Measurements from ENCODE around the gene PFDN4.
A peak's percentile ranks its signal among the peaks of the same experiment; 100 is the strongest.

The PFDN4 gene, protein sequence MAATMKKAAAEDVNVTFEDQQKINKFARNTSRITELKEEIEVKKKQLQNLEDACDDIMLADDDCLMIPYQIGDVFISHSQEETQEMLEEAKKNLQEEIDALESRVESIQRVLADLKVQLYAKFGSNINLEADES

DNA sequence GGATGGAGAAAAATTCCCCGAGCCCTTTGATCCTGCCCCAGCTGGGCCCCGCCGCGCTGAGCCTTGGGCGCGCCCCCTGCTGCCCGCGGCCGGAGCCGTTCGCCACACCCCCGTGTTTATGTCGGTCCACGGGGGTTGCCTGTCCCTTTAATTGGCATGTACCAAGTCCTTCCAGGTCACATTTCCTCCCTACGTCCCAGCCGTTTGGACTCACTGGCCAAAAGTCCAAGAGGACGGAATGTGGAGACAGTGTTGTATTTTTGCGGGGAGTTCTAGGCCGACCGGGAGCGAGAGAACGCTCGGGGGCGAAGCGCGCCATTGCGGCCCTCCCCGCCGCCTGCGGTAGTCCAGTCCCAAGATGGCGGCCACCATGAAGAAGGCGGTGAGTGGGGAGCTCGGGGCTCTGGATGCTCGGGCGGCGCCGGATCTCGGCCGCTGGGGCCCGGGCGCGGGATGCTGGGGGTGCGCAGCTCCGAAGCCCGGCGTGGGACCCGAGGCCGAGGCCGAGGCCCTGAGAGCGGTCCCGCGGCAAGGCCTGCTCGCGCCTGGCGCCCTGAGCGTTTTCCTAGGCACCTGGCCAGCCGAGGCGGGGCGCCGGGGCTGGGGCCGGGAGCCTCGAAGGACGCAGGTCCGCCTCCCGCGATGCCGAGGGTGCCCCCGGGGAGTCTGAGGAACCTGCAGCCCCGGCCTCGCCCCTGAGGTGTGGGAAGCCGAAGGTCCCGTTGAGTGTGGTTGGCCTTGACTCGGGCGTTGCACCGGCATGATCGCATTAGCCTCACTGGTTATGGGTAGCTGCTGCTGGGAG lies at the start of gene PFDN4:
Gene PFDN4, plus strand, starts transcription at position 345 of the 805 bp plus-strand sequence. Its CDS starts 14 bp downstream, at position 359.
- DNase-seq, result peak; percentile 84

DNA sequence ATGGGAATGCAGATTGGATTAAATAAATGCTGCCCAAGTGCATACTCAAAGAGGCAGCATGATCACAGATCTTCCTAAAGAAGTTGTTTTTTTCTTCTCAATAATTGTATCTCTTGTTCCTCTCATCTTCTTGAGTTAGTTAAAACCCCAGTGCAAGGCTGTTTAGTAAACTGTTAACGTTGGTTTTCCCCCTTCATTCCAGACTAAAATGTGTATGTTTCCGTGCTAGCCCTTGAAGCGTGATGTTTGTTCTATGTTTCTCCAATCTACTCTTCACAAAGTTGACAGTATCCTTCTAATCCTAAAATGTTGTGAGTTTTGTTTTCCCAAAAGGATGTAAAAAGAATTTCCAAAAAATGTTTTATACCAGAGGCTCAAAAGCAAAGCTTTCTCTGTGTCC lies 49.7 kb upstream of the PFDN4 start:
- DNase-seq, result no peak

DNA sequence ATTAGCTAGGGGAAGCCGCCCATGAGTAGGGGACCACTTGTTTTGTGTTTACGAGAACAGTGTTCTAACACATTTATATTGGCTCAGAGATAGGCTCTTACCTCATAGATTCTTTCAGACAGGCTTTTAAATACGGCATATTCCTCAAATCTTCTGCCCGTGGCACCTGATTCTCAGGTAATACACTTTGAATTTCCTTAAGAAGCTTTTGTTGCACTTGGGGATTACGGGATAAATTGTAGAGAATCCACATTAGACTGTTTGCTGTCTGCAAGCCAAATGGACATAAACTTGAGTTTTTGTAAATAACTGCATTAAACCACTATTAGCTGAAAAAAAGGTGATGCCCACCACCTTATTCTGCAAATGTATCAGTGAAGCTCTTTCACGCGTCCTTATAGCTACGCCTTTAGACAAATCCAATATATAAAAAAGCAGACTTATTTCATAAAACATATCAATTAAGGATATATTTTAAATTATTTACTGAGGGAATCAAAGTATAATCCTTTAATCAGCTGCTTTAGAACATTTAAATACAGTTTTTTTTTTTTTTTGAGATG lies 49.0 kb upstream of the PFDN4 start:
- no peak for DNase-seq

DNA sequence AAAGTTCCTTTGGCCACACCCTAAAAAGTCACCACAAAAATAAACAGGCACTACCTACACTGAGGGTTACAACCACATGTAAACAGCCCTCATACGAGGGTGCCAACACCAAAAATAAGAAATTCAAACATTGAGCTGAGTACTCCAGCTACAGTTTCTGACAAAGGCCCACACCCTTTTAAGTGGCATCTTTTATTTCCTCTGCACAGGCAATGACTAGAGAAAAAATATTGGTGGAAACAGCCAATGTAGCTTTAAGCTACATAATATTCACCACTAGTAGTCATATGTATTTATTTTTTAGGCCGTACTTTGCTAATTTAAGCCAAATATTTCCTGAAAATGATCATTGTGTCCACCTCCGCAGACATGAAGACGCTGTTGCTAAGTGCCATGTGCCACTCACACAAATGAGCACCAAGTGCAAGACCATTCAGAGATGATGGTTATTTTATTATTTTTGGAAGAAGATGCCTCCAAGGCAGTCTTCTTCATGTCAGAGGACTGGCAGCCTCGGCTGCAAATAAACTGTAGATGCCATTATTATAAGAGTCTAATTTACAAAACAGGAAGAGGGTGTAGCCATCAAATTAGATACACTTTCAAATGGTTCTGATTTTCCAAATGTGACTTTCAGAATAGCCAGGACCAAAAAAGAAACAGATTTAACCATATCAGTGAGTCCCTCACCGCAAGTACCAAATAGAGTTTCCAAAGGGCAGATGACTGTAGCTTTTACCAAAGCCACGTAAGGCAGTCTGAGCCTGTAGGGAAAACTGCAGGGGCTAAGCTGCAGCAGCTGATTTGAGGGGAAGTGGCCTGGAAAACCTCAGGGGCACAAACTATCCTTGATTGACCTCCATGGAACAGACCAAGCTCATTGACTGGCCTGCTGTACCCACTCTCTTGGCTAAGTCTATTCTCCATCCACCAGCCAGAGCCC lies 47.6 kb upstream of the PFDN4 start:
- no peak for DNase-seq

DNA sequence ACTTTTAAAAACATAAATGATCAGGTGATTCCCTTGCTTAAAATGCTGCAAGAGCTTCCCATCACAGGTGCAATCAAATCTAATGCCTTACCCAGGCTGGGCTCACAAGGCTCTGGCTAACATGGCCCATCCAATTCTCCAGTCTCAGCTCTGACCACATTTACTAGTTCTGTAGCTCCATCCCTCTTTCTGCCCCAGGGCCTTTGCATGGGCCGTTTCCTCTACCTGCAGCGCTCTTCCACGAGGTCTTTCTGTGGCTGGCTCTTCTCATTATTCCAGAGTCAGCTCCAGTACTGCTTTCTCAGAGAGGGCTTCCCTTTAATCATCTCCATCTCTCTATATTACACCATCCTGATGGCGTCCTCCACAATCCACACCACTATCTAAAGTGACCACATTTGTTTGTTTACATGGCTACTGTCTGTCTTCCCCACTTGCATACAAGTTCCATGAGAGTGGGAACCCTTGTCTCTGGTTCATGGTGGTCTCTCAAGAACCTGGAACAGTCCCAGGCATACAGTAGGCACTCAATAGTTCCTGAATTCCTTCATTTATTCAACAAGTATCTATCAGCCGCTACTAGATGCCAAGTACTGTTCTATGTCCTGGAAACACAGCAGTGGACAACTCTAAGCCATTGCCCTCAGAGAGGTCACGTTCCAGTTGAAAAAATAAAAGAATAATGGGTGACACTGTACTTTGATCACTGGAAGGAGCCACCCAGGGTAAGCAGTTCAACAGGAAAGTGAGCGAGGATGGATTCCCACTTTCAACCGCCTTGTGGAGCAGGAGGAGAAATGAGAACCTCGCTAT lies 46.7 kb upstream of the PFDN4 start:
- no peak for DNase-seq

DNA sequence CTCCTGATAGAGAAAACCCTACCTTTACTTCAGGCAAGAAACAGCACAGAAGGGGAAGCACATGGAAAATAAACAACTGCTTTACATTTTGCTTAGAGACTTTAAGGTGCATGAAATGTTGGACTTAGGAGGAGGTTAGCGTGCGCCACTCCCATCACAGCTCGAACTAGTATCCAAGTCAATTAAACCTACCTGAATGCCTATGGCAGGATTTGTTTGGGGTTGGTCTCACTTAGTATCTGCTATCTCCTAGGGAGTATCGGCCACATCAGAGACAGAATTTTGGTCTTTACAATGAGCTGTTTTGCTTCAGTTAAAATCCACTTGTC lies 46.1 kb upstream of the PFDN4 start:
- DNase-seq, result no peak

DNA sequence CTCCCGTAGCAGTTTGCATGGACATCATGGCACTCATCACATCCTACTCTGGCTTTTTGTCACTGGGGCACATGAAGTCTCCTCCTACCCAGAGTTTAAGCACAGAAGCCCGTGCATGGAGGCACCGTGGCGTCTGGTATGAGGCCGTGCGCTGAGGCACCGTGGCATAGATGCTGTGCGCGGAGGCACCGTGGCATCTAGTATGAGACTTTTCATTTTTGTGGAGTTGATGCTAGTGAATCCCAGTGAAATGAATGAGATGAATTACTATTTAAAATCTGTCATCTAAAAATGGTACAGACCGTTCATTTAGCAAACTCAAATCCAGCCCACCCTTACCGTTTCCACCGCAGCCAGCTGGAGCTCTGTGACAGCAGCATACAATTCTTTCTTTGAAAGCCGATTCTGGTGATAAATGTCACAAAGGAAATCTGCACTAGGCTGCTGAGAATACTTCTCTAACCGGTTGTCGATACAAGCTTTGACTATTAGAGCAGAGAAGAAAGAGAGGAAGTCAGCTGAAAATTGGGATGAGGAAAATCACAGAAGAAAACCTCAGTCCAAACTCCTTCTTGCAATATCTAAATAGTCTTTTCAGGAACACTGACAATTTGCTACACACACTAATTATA lies 45.4 kb upstream of the PFDN4 start:
- DNase-seq, result no peak

DNA sequence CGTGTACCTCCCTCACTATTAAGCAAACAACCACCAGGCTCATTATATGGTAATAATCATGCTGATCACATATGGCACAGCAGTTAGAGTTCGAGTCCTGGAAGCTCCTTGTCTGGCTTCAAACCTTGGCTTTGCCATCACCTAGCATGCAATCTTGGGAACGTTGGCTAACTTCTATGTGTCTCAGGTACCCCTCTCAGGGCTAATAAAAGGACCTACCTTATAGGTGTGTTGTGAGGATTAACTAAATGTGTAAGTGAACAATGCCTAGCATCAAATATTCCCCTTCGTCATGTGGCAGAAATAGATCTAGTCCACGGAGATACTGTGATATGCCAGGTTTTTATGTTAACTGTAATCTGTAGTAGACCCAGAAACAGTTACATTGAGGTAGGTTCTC lies 44.5 kb upstream of the PFDN4 start:
- no peak for DNase-seq

DNA sequence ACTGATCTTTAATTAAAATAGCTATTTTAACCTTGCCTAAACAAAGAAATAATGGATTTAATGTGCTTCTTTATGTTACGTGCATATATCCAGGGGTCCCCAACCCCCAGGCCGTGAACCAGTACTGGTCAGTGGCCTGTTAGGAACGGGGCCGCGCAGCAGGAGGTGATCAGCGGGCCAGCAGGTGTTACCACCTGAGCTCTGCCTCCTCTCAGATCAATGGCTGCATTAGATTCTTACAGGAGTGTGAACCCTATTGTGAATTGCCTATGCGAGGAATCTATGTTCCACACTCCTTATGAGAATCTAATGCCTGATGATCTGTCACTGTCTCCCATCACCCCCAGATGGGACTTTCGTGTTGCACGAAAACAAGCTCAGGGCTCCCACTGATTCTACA lies 42.9 kb upstream of the PFDN4 start:
- DNase-seq, result no peak

DNA sequence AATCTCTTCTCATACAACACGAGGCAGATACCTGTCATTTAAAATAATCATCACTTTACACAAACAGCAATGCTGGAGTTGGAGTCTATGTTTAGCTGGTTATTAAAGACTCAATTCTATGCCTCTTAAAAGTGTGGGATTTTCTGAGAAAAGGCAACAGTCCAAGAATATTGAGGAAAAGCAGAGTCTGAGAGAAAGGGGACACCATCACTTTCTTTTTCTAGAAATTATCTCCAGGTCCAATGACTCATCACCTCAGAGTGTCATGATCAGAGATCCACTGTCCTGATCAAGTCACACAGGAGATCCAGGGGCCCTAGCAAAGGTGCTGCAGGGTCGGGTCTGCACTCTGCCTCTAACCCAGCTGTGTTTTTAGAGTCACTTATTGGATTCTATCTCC lies 42.1 kb upstream of the PFDN4 start:
- DNase-seq, result no peak

DNA sequence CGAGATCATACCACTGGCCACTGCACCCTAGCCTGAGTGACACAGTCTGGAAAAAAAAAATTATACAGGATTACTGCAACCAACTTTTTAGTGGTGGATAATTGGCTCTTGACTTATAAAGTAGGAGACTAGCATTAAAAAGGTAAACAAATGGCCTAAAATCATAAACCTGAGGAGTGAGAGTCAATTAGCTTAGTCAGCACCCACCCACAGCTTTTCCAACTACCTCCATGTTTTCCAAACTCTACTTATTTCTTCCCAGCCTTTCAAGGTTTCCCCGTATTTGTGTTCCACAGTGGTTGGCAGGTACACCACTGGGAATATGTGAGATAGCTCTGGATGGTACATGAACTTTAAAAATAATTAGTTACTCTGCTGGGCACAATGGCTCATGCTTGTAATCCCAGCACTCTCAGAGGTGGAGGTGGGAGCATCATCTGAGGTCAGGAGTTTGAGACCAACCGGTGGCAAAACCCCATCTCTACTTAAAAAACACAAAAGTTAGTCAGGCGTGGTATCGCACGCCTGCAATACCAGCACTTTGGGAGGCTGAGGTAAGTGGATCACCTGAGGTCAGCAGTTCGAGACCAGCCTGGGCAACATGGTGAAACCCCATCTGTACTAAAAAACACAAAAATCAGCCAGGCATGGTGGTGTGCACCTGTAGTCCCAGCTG lies 40.8 kb upstream of the PFDN4 start:
- DNase-seq, result no peak

DNA sequence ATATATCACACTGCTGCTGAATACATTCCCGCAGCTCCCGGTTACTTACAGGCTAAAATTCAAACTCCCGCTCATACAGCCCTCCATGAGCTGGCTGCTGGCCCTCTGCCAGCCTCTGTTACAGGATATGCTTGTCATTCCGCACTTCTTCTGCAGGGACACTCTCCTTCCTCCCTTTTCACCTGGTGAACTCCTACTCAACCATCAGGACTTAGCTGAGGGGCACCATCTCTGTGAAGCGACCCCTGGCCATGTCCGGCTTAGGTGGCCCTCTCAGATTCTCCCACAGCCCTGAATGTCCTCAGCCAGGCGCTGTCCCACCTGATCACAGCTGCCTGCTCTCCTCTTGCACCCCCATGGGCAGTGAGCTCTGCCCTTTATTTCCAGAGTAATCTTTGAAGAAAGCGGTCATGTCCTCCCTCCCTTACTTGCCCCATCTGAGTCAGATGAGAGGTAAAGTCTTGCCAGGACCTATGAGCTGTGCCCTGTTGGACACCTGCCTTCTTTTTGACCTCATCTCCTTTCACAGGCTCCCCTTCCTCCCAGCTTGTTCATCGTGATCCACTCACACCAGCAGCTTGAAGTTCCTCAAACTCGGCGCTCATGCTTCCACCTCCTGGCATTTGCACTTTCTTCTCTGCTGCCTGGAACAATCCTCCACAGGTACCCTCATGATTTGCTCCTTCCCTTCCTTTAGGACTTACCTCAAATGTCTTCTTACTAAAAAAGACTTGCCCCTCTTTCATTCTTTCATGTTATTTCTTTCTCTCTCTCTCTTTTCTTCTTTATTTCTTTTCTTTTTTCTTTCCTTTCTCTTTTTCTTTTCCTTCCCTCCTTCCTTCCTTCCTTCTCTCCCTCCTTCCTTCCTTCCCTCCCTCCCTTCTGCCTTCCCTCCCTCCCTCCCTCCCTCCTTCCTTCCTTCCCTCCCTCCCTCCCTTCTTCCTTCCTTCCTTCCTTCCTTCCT lies 39.7 kb upstream of the PFDN4 start:
- no peak for DNase-seq

DNA sequence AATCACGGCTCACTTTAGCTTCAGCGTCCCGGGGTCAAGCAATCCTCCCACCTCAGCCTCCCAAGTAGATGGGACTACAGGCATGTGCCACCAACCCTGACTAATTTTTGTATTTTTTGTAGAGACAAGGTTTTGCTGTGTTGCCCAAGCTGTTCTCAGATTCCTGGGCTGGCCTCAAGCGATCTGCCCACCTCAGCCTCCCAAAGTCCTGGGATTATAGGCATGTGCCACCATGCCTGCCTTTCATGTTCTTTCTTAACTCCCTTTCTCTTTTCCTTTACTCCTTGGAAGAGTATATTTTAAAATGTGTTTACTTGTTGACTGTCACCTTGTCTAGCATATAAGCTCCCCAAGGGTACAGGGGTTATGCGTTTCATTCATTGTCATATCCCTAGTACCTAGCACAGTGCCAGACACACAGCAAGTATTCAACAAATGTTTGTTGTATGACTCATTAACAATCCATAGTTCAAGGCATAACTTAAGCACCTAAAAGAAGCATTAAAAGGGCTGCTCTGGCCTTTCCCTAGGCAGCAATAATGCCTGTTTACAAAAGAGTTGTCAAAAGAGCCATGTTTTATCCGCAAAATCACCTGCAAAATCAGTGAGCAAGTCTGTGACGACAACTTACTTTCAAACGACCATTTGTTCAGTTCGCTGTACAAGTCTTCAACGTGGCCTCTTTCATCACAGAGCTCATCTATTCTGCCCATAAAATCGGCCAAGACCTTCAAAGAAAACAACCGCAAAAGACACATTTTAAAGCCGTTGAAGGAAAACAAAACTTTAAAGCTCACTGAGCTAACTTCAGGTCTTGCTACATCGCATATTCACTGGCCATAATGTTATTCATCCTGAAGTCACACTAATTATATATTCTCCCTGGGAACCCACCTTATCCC lies 38.7 kb upstream of the PFDN4 start:
- DNase-seq, result no peak

DNA sequence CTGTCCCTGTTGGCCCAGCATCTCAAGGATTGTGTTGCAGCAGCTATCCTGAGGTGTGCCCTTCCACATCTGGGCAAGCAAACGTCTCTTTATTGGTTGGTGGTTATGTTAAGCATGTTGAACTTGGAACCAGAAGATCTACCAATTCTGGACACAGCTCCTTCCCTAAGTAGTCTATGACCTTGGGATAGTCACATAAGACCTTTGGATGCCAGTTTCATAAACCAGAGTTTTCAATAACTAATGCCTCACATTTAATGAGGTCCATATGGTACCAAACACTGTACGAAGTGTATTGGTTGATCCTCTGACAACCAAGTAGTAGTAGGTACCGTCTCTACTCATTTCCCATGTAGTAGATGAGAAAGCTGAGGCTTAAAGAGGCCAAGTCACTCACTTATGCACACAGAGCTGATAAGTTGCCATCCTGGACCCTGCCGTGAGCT lies 37.8 kb upstream of the PFDN4 start:
- no peak for DNase-seq

DNA sequence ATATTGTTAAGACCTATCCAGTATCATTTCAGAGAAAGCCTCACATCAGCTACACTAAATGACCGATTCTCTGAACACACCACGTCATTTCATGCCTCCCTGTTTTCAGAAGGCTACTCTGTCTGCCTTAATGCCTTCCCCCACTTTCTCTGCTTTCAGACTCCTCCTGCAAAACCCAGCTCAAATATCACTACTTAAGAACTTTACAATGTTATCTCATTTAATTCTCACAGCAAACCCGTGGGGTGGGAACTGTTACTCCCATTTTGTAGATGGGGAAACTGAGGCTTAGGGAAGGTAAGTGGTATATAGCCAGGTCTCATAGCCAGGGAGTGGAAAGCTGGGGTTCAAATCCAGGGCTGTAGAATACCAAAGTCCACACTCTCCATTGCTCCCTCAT lies 36.9 kb upstream of the PFDN4 start:
- DNase-seq, result no peak

DNA sequence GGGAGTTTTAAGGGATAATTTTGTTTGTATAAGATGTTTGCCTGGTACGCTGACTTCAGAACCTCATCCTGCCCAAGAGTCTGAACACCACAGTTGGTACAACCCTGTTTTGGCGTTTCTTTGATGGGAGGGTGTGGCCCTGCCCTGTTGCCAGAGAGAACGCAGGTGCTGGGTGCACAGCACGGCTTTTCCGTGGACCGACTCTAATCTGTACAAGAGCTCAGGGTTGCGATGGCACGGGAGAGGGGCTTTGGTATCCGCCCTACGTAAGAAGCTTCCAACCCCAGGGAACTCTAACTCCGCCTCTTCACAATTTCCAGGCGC lies 35.4 kb upstream of the PFDN4 start:
- DNase-seq, result no peak

DNA sequence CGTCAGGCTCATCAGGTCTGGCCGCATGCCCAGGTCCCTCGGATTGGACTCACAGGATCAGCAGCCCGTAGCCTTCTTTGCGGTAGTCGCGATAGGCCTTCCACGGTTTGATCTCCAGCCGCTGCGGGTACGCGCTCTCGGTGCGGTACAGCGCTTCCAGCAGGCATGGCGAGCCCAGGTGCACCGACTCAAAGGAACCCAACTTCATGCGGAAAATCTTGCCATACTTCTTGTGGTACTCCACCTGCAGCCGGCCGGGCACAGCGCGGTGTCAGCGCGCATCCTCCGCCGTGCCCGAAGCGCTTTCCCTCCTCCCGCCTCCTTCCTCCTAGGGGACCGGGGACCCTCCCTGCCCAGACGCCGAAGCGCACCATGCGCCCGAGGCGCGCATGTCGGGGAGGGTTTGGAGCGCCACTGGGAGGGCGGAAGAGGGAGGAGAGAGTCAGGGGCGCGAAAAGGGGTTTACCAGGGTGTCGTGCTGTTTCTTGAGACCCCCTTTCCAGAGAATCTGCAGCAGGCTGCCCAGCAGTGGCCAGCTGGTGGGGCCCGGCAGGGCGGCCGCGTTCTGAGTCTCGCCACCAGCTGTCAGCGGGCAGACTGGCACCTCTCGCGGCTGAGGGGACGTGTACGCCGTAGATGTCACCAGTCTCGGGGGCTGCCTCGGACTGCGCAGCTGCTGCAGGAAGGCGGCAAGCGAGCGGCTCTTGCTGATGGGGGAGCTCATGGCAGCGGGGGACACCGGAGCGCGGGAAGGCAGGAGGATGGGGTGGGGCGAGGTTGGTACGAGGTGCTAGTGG lies 34.8 kb upstream of the PFDN4 start:
- no peak for DNase-seq

Data from CD4-positive, alpha-beta T cell treated with Interleukin-17A for 1 hour (primary cell).